H1 (cell line): Measurements from ENCODE around the gene CSRP1. TPM values are rescaled to one million over a fixed set of nuclear protein-coding genes. Genes with fewer than 3 reads are reported as not detected.

Source experiments
- CTCF ChIP-seq, 3 experiments: IDR thresholded peaks; 1 replicate in 2 of 3; 2 replicates in 1 of 3; pipeline versions ENCODE4 v1.5.1 to v1.6.1; 2011; ENCODE audit warnings: low read length in 3 of 3, mild to moderate bottlenecking in 3 of 3, inconsistent platforms in 2 of 3, low read depth in 1 of 3, moderate library complexity in 1 of 3; ENCODE audit not compliant: insufficient read depth in 1 of 3; ENCODE audit errors: control extremely low read depth in 1 of 3
- EZH2 ChIP-seq: fragments of 200-600 bp; sonication (generic); IDR thresholded peaks from 2 replicates; pipeline ENCODE4 v1.7.1; 2012; ENCODE audit warnings: low read depth, mild to moderate bottlenecking, moderate library complexity, low read length, inconsistent platforms; ENCODE audit not compliant: severe bottlenecking
- polyA plus RNA-seq, 7 experiments: library from polyadenylated mRNA; depleted of rRNA in 3 of 7; stranded (reverse) in 5 of 7; unstranded in 2 of 7; fragments of >200 nt in 5 of 7; fragments of 200-250 nt in 2 of 7; gene quantifications; 1 replicate in 5 of 7; 2 replicates in 1 of 7; 4 replicates in 1 of 7; pipeline versions ENCODE4 v1.2.1 to v1.2.3, GENCODE V29; 2011 to 2013; ENCODE audit warnings: missing spikeins in 2 of 7, mixed read lengths in 2 of 7
- total RNA-seq: library from RNA; stranded (reverse); fragmentation: NEBNext Ultra II Directional; extraction: Animal tissue kit (Norgen Biotek cat#: 25700); gene quantifications from 2 replicates; pipeline ENCODE4 v1.2.1, GENCODE V29; 2021

Gene CSRP1
- total and polyA plus RNA-seq, 2 of the 8 experiments (the other 6 are each of a cell fraction or from before 2014, with no cell fraction given), result 14.2 to 22.3 TPM

- no peak for TF ChIP-seq EZH2
- TF ChIP-seq CTCF (IDR thresholded peaks at IDR 0.05; ENCODE audit: control extremely low read depth in 1 of 3, insufficient read depth in 1 of 3, low read depth in 1 of 3, low read length in 3 of 3), result no peak
Observed at GRCh38 chr1:201527879-201528278, 21.0 kb upstream of the CSRP1 start (continued).
